Measurements from ENCODE around the gene COA1.

- TF ChIP-seq CTCF (IDR thresholded peaks at IDR 0.05) (no peak), REST (IDR thresholded peaks at IDR 0.05; ENCODE audit: insufficient read depth in 1 of 2, low read depth in 2 of 2, low read length in 1 of 2) (no peak)
Measured at GRCh38 chr7:43677864-43678263, 51.5 kb downstream of the COA1 start.
